HCT116 (cell line): Measurements from ENCODE around the gene FAM222B. TPM values are rescaled to one million over a fixed set of nuclear protein-coding genes. Genes with fewer than 3 reads are reported as not detected.

ENCODE experiments used
- ATAC-seq: fragments of 200-7000 bp; cut with Tn5 transposase; 2 replicates; pipeline ENCODE4 v1.9.1; 2020; ENCODE audit warnings: mild to moderate bottlenecking, moderate library complexity
- BruUV-seq: library from RNA; stranded (reverse); fragments of 400-500 nt; replicated peaks from 2 replicates; lab custom pipeline; 2021; lab: Mats Ljungman, UMichigan
- CTCF ChIA-PET: fragments of 300-600 bp; sonication (Branson Sonifier 250); formaldehyde crosslinking; loops from one replicate; lab custom pipeline; 2021; ENCODE audit warnings: antibody characterized with exemption; lab: Charles Lee
- POLR2A ChIA-PET: fragments of 300-600, 350-600 bp; sonication (Branson Sonifier 250); formaldehyde crosslinking; loops from one replicate; lab custom pipeline; 2021; ENCODE audit warnings: antibody characterized with exemption; lab: Charles Lee
- RAD21 ChIA-PET, 2 experiments: fragments of 300-600 bp; sonication (Branson Sonifier 250); formaldehyde crosslinking; loops; one replicate each; lab custom pipeline; 2023; ENCODE audit warnings: low total read pairs in 2 of 2; ENCODE audit not compliant: uncharacterized antibody in 2 of 2, unreplicated experiment in 2 of 2, low non-redundant PET in 1 of 2; lab: Charles Lee
- DNase-seq: peaks from one replicate; pipeline ENCODE4 v3.0.0-alpha.2; 2010; ENCODE audit warnings: low read depth, low spot score
- H2AFZ ChIP-seq: fragments of 200-600 bp; shearing (Covaris generic), sonication (generic); 2 replicates; pipeline ENCODE4 v1.6.1; 2017; ENCODE audit warnings: low read depth, mixed run types, mixed read lengths, antibody characterized with exemption, low read length; ENCODE audit not compliant: poor library complexity, severe bottlenecking
- H3K27ac ChIP-seq: 2 replicates; pipeline ENCODE4 v1.5.1; 2012; ENCODE audit warnings: low read depth, low read length
- H3K27me3 ChIP-seq: fragments of 200-600 bp; sonication (generic); 2 replicates; pipeline ENCODE4 v1.6.1; 2016; ENCODE audit warnings: mixed run types, low read length, mixed read lengths; ENCODE audit not compliant: insufficient read depth
- H3K36me3 ChIP-seq, 2 experiments: fragments of 200-500 bp in 1 of 2; fragments of 200-600 bp in 1 of 2; sonication (Bioruptor generic) in 1 of 2; sonication (generic) in 1 of 2; 2 replicates each; pipeline versions ENCODE4 v1.5.1 to v1.6.1; 2014 to 2016; ENCODE audit warnings: low read length in 2 of 2, inconsistent platforms in 1 of 2, mixed read lengths in 1 of 2, mixed run types in 1 of 2; ENCODE audit not compliant: insufficient read depth in 2 of 2, control insufficient read depth in 1 of 2
- H3K4me1 ChIP-seq, 2 experiments: fragments of 200-600 bp in 1 of 2; sonication (generic) in 1 of 2; 2 replicates each; pipeline versions ENCODE4 v1.5.1 to v1.6.1; 2012 to 2017; ENCODE audit warnings: low read length in 2 of 2, inconsistent platforms in 1 of 2, mild to moderate bottlenecking in 1 of 2, mixed read lengths in 1 of 2, mixed run types in 1 of 2, moderate library complexity in 1 of 2; ENCODE audit not compliant: insufficient read depth in 2 of 2, control insufficient read depth in 1 of 2
- H3K4me2 ChIP-seq: fragments of 200-600 bp; sonication (generic); 2 replicates; pipeline ENCODE4 v1.6.1; 2017; ENCODE audit warnings: mixed run types, low read length, mixed read lengths
- H3K4me3 ChIP-seq, 2 experiments: fragments of 200-600 bp in 1 of 2; sonication (generic) in 1 of 2; replicated peaks in 1 of 2; 2 replicates each; pipeline ENCODE4 v1.5.1; 2011 to 2016; ENCODE audit warnings: low read length in 2 of 2, control low read depth in 1 of 2, low read depth in 1 of 2, mild to moderate bottlenecking in 1 of 2, mixed read lengths in 1 of 2, mixed run types in 1 of 2
- H3K79me2 ChIP-seq: fragments of 200-600 bp; sonication (generic); 2 replicates; pipeline ENCODE4 v1.6.1; 2017; ENCODE audit warnings: mild to moderate bottlenecking, mixed run types, low read length, moderate library complexity, mixed read lengths; ENCODE audit not compliant: insufficient read depth
- H3K9ac ChIP-seq: fragments of 200-600 bp; sonication (generic); 2 replicates; pipeline ENCODE4 v1.6.1; 2016; ENCODE audit warnings: low read length, mixed read lengths
- H3K9me2 ChIP-seq: fragments of 200-600 bp; sonication (generic), shearing (Covaris generic); 2 replicates; pipeline ENCODE4 v1.6.1; 2017; ENCODE audit warnings: mixed run types, mild to moderate bottlenecking, moderate library complexity; ENCODE audit not compliant: insufficient read depth
- H3K9me3 ChIP-seq, 2 experiments: fragments of 200-500 bp in 1 of 2; fragments of 200-600 bp in 1 of 2; sonication (Bioruptor generic) in 1 of 2; sonication (generic) in 1 of 2; 2 replicates each; pipeline ENCODE4 v1.6.1; 2014 to 2017; ENCODE audit warnings: low read length in 2 of 2, mixed read lengths in 2 of 2, inconsistent platforms in 1 of 2, low read depth in 1 of 2, mild to moderate bottlenecking in 1 of 2, mixed run types in 1 of 2, moderate library complexity in 1 of 2; ENCODE audit not compliant: control insufficient read depth in 1 of 2, insufficient read depth in 1 of 2
- H4K20me1 ChIP-seq: fragments of 200-600 bp; sonication (generic), shearing (Covaris generic); 2 replicates; pipeline ENCODE4 v1.6.1; 2017; ENCODE audit warnings: mixed run types, mild to moderate bottlenecking, moderate library complexity; ENCODE audit not compliant: insufficient read depth
- CBX3 ChIP-seq: IDR thresholded peaks from 2 replicates; pipeline ENCODE4 v1.6.1; 2012; ENCODE audit warnings: low read depth
- EZH2 ChIP-seq: fragments of 200-600 bp; sonication (generic); IDR thresholded peaks from 2 replicates; pipeline ENCODE4 v1.6.1; 2017; ENCODE audit warnings: antibody characterized with exemption, mixed run types
- MAX ChIP-seq: IDR thresholded peaks from 2 replicates; pipeline ENCODE4 v1.6.1; 2012
- REST ChIP-seq: IDR thresholded peaks from 2 replicates; pipeline ENCODE4 v1.6.1; 2012; ENCODE audit warnings: low read depth
- SIN3A ChIP-seq: IDR thresholded peaks from 2 replicates; pipeline ENCODE4 v1.6.1; 2012; ENCODE audit warnings: low read depth
- SRF ChIP-seq: IDR thresholded peaks from 2 replicates; pipeline ENCODE4 v1.6.1; 2012; ENCODE audit warnings: low read depth
- YY1 ChIP-seq: IDR thresholded peaks from 2 replicates; pipeline ENCODE4 v1.6.1; 2011; ENCODE audit warnings: low read length, low read depth, moderate library complexity, mild to moderate bottlenecking; ENCODE audit not compliant: insufficient replicate concordance; ENCODE audit errors: extremely low read depth
- intact Hi-C: fragments of 100-400 bp; cut with micrococcal nuclease; formaldehyde crosslinking; loops from 2 replicates; pipeline ENCODE4 v1.10.0; 2022
- total RNA-seq: library from RNA; stranded (reverse); gene quantifications from one replicate; pipeline ENCODE4 v1.2.1, GENCODE V29; 2021; ENCODE audit not compliant: unreplicated experiment

The FAM222B gene
- total RNA-seq, 1 experiment from 2014 or later: 22.7 TPM

- Histone ChIP-seq H3K9me2 (no peaks in the 10 kb centered on the region), H3K27ac (no peak overlapping the region), H3K4me2 (no peak overlapping the region), H3K4me3 (no peak overlapping the region), H3K27me3 (no peaks in the 10 kb centered on the region), H3K9ac (no peak overlapping the region), H3K9me3 (no peaks in the 10 kb centered on the region), H4K20me1 (no peaks in the 10 kb centered on the region), H3K79me2 (no peaks in the 10 kb centered on the region), H3K36me3 (no peaks in the 10 kb centered on the region), H3K4me1 (no peaks in the 10 kb centered on the region), H2AFZ (no peak overlapping the region)
- ATAC-seq (no peak), DNase-seq (no peak)
- TF ChIP-seq CBX3 (no peak), EZH2 (no peak), REST (no peak), SIN3A (no peak), YY1 (no peak)
- ChIA-PET CTCF (interaction anchor here (2.2 kb wide), 1 partner anchor 107 kb away, joined by 9 read pairs; no protein-coding TSS in a partner anchor), POLR2A (no interaction called here), RAD21 (no interaction called here)
- intact Hi-C loops: no loop called here
- no TSS peak for BruUV-seq
Observed at GRCh38 chr17:28871056-28871579, 28.5 kb upstream of the FAM222B start.

- no peak overlapping the region for H3K27ac ChIP-seq
- ATAC-seq: no peak
- H3K4me2 ChIP-seq: no peak overlapping the region
- intact Hi-C loops: no loop called here
- TF ChIP-seq CBX3: no peak
- TF ChIP-seq EZH2: no peak
- TF ChIP-seq MAX: no peak
- no peak for TF ChIP-seq SRF
- no TSS peak for BruUV-seq
- H3K36me3 ChIP-seq: no peaks in the 10 kb centered on the region
- H3K9me2 ChIP-seq: no peaks in the 10 kb centered on the region
- no peak for DNase-seq
- ChIA-PET RAD21 (no interaction called here), POLR2A (no interaction called here), CTCF (no interaction called here)
- H3K4me1 ChIP-seq: no peaks in the 10 kb centered on the region
- no peaks in the 10 kb centered on the region for H3K9me3 ChIP-seq
- H4K20me1 ChIP-seq: no peaks in the 10 kb centered on the region
- H3K9ac ChIP-seq: no peak overlapping the region
- no peak overlapping the region for H2AFZ ChIP-seq
- no peaks in the 10 kb centered on the region for H3K27me3 ChIP-seq
- H3K79me2 ChIP-seq: no peaks in the 10 kb centered on the region
- no peak overlapping the region for H3K4me3 ChIP-seq
Observed at GRCh38 chr17:28867276-28867675, 24.7 kb upstream of the FAM222B start.
